ENCODE results near the gene TUG1.

Gene TUG1

DNA sequence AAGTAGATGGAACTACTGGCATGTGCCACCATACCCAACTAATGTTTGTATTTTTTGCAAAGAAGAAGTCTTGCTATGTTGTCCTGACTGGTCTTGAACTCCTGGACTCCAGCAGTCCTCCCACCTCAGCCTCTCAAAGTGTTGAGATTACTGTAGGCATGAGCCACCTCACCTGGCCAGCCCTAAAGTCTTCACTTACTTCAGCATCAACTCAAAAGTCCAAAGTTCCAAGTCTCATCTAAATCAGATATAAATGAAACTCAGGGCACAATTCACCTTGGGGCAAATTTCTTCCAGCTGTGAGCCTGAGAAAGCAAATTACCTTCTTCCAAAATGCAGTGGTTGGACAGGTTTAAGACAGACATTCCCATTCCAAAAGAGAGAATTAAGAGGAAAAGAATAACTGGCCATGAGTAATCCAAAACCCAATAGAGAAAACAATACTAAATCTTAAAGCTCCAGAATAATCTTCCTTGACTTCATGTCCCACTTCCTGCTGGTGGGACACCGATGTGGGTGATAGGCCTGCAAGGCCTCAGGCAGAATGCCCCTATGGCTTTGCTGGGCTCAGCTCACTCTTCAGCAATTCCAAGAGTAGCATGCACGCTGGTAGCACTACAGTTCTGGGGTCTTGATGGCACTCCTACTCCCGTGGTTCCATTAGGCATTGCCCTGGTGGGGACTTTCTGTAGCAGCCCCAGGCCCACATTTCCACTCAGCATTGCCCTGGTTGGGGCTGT, 50.3 kb downstream of the TUG1 start:
- DNase-seq = no peak

DNA sequence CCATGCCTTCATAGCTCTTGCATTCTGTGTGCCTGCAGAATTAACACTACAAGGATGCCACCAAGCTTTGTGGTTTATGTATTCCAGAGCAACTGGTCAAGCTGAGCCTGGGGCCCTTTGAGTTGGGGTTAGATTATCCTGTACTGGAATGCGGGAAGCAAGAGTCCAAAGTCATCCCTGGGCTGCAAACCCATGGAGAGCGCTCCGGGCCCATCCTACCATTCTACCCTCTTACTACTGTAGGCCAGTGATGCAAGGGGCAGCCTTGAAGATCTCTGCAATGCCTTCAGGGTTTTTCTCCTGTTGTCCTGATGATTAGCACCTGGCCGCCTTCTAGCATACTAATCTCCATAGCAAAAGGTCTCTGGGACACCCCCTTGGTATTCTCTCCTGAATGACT, 51.3 kb downstream of the TUG1 start:
- no peak for DNase-seq

DNA sequence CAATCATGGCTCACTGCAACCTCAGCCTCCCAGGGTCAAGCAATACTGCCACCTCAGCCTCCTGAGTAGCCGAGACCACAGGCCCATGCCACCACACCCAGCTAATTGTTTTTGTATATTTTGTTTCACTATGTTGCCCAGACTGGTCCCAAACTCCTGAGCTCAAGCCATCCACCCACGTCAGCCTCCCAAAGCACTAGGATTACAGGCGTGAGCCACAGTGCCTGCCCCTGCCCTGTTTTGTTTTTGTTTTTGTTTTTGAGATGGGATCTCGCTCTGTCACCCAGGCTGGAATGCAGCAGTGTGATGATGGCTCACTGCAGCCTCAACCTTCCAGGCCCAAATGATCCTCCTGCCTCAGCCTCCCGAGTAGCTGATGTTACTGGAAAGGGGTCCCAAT, 53.5 kb downstream of the TUG1 start:
- DNase-seq = no peak
